IMR-90 (cell line): Measurements from ENCODE around the gene GLUD1.
"Not testable (repeated sequence)": the region's sequence is repeated elsewhere in the genome, so short reads cannot be mapped to it uniquely, and the experiment has no call there.

ENCODE experiments used
- POLR2A ChIP-seq: IDR thresholded peaks from 2 replicates; pipeline ENCODE4 v1.6.1; 2012; ENCODE audit warnings: mild to moderate bottlenecking, low read depth, low read length
- TF ChIP-seq, protein P1 (sequence below): conservative IDR thresholded peaks from 2 replicates; pipeline ENCODE4 v1.5.1; 2012; ENCODE audit warnings: mild to moderate bottlenecking, low read depth, low read length, improper control_type of control experiment

DNA sequence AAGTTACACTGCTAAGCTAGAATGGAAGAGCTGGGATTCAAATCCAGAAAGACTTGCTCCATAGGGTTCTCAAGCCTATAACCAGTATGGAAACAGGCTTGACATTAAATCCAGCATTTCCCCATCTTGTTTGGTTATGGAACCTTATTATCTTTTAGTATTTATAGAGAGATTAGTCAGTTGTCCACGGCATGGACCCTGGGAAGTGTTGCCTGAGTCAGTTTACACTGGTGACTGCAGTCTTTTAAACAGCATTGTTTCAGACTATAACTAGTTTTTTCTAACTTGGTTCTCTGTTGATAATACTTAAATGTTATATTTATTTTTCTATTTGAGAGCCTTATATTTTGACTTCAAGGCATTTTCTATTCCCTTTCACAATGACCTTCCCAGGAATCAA, 23.5 kb upstream of the GLUD1 start:
- TF ChIP-seq, protein P1, sequence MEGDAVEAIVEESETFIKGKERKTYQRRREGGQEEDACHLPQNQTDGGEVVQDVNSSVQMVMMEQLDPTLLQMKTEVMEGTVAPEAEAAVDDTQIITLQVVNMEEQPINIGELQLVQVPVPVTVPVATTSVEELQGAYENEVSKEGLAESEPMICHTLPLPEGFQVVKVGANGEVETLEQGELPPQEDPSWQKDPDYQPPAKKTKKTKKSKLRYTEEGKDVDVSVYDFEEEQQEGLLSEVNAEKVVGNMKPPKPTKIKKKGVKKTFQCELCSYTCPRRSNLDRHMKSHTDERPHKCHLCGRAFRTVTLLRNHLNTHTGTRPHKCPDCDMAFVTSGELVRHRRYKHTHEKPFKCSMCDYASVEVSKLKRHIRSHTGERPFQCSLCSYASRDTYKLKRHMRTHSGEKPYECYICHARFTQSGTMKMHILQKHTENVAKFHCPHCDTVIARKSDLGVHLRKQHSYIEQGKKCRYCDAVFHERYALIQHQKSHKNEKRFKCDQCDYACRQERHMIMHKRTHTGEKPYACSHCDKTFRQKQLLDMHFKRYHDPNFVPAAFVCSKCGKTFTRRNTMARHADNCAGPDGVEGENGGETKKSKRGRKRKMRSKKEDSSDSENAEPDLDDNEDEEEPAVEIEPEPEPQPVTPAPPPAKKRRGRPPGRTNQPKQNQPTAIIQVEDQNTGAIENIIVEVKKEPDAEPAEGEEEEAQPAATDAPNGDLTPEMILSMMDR, result not testable (repeated sequence)
- not testable (repeated sequence) for TF ChIP-seq POLR2A
